Measurements from ENCODE around the gene LSS. TPM values are rescaled to one million over a fixed set of nuclear protein-coding genes. Genes with fewer than 3 reads are reported as not detected.

Gene LSS
- polyA plus RNA-seq (ENCODE audit: insufficient read length in 3 of 3) = 10 to 100 TPM; 30.3 to 41.8 (median 34.3) TPM
- long read RNA-seq, donor 1, full-length matches to known transcripts = 4 of 4 reads
- long read RNA-seq, donor 1, partial matches to known transcripts = 0 of 4 reads
- long read RNA-seq, donor 1, other reads (novel, unspliced or antisense) = 0 of 4 reads
- long read RNA-seq, donor 2 = 0 reads
- long read RNA-seq, donor 3, full-length matches to known transcripts = 6 of 6 reads
- long read RNA-seq, donor 3, partial matches to known transcripts = 0 of 6 reads
- long read RNA-seq, donor 3, other reads (novel, unspliced or antisense) = 0 of 6 reads
- long read RNA-seq, donor 4, partial matches to known transcripts = 0 of 3 reads
- long read RNA-seq, donor 4, other reads (novel, unspliced or antisense) = 0 of 3 reads
- long read RNA-seq, donor 5, full-length matches to known transcripts = 11 of 18 reads
- long read RNA-seq, donor 5, partial matches to known transcripts = 7 of 18 reads
- long read RNA-seq, donor 5, other reads (novel, unspliced or antisense) = 0 of 18 reads
- long read RNA-seq, donor 6, full-length matches to known transcripts = 7 of 7 reads
- long read RNA-seq, donor 6, partial matches to known transcripts = 0 of 7 reads
- long read RNA-seq, donor 6, other reads (novel, unspliced or antisense) = 0 of 7 reads
- long read RNA-seq, donor 7, full-length matches to known transcripts = 4 of 4 reads
- long read RNA-seq, donor 7, partial matches to known transcripts = 0 of 4 reads
- long read RNA-seq, donor 7, other reads (novel, unspliced or antisense) = 0 of 4 reads
- long read RNA-seq, donor 8, full-length matches to known transcripts = 7 of 7 reads
- long read RNA-seq, donor 8, partial matches to known transcripts = 0 of 7 reads
- long read RNA-seq, donor 8, other reads (novel, unspliced or antisense) = 0 of 7 reads
- long read RNA-seq, donor 9, full-length matches to known transcripts = 4 of 4 reads
- long read RNA-seq, donor 9, partial matches to known transcripts = 0 of 4 reads
- long read RNA-seq, donor 9, other reads (novel, unspliced or antisense) = 0 of 4 reads
- long read RNA-seq, donor 10, full-length matches to known transcripts = 3 of 3 reads
- long read RNA-seq, donor 10, partial matches to known transcripts = 0 of 3 reads
- long read RNA-seq, donor 10, other reads (novel, unspliced or antisense) = 0 of 3 reads
- long read RNA-seq, donor 11, full-length matches to known transcripts = 2 of 2 reads
- long read RNA-seq, donor 11, partial matches to known transcripts = 0 of 2 reads
- long read RNA-seq, donor 11, other reads (novel, unspliced or antisense) = 0 of 2 reads
- long read RNA-seq, donor 12, partial matches to known transcripts = 0 of 1 reads
- long read RNA-seq, donor 12, other reads (novel, unspliced or antisense) = 0 of 1 reads
- long read RNA-seq, donor 13, full-length matches to known transcripts = 4 of 21 reads
- long read RNA-seq, donor 13, partial matches to known transcripts = 17 of 21 reads
- long read RNA-seq, donor 13, other reads (novel, unspliced or antisense) = 0 of 21 reads
- long read RNA-seq, donor 14, full-length matches to known transcripts = 1 of 1 reads
- long read RNA-seq, donor 14, partial matches to known transcripts = 0 of 1 reads
- long read RNA-seq, donor 14, other reads (novel, unspliced or antisense) = 0 of 1 reads
- long read RNA-seq, donor 15 = 0 reads
- long read RNA-seq, donor 16, full-length matches to known transcripts = 8 of 8 reads
- long read RNA-seq, donor 16, partial matches to known transcripts = 0 of 8 reads
- long read RNA-seq, donor 16, other reads (novel, unspliced or antisense) = 0 of 8 reads

DNA sequence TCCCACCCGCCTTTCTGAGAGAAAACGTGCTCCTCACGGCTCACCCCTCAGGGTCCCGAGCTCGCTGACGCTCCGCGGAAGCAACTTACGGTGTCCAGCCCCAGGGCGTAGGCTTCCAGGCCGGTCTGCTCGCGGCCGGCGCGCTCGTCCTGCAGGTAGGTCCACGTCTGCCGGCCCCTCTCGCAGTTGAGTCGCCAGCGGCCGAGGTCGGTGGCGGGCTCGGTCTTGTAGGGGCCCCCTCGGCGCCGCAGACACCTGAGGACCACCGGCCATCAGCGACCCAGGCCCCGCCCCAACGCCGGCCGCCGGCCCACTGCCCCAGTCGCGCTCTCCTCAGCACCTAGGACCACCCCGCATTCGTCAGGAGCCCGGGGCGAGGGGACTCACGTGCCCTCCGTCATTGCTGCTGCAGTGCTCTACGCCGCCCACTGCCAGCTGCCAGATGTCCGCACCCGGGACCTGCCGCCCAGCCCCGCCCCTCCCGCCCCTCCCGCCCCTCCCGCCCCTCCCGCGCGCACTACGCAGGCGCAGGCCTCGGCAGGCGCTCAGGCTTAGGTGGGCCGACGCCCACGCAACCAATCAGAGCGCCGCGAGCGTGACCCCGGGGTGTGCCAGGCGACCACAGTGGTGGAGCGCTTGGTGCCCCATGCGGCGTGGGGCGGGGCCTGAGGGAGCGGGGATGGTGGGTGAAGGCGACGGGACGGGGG lies at the start of gene LSS:
Gene LSS, minus strand, starts transcription at position 430 of the 707 bp plus-strand sequence. Its CDS starts 29 bp downstream, at position 401.
- DNase-seq (ENCODE audit: extremely low read depth in 1 of 11, low read depth in 9 of 11, low spot score in 4 of 11) = peak; percentile 81 to 96 (median 93)

DNA sequence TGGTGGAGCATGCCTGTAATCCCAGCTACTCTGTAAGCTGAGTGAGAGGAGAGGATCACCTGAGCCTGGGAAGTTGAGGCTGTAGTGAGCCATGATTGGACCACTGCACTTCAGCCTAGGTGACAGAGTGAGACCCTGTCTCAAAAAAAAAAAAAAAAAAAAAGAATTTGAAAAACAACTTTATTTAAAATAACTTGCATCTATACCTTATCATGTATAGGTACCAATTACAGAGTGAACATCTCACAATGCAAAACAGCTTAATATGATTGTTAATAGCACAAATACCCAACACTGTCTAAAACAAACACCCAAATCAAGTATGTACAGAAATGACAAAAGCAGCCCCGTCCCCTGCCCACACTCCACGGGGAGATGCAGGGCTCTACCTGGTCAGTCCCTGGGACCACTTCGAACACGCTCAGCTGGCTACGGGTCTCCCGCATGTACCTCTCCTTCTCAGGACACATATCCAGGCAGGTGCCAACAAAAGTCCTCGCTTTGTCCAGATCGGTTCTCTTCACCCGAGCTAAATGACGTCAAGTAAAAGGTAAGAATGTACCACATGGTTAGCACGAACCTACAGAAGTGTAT lies 46.3 kb upstream of the LSS start:
- DNase-seq (ENCODE audit: extremely low read depth in 1 of 11, low read depth in 9 of 11, low spot score in 4 of 11) = no peak

DNA sequence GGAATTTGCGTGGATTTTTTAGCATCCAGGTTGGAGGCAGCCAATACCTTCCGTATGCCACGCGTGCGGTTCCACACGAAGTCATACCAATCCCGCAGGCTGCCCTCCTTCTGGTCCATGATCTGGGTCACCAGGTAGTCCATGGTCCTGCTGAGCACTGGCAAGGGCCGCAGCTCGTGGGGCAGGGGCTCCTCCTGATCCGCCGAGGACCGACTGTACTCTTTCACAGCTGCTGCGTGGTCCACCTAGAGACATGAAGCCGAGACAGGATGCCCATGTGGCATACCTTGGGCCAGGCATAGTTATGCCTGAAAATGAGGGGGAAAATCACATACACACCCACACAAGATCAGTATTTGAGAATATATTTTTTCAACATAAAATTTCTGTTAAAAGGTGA lies 44.8 kb upstream of the LSS start:
- no peak for DNase-seq (ENCODE audit: extremely low read depth in 1 of 11, low read depth in 9 of 11, low spot score in 4 of 11)

DNA sequence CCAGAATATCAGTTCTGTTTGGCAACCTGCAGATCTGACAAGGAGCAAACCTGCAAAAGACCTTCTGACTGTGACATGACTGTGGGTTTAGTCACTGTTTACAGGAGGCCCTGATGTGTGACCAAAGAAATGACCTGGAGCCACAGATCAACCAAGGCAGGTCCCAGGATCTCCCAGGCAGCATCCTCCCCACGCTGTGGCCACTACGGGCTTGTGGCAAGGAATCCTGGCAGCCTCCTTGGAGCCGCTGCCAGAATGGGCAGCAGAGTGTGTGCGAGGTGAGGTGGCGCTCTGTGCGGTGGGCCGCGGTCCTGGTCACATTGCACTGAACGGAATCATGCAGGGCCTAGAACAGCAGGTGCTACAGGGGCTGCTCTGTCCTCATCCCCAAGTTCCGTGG lies 40.9 kb upstream of the LSS start:
- DNase-seq (ENCODE audit: extremely low read depth in 1 of 11, low read depth in 9 of 11, low spot score in 4 of 11) = no peak

DNA sequence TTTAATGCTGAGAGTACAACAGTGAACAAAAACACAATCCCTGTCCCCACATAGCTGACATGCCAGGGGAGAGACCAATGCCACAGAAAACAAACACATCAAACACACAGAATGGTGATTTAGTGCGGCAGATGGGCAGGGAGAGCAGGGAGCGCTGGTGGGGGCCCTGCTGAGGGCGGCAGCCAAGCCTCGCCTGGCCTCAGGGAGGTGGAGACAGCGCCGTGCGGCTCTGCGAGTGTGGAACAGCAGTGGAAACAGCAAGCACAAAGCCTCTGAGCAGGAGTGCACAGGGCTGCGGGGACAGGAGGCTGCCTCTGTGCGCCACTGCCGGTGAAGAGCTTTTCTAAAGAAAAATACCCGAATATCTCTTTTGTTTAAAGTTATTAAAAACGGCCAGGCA lies 39.8 kb upstream of the LSS start:
- no peak for DNase-seq (ENCODE audit: extremely low read depth in 1 of 11, low read depth in 9 of 11, low spot score in 4 of 11)

DNA sequence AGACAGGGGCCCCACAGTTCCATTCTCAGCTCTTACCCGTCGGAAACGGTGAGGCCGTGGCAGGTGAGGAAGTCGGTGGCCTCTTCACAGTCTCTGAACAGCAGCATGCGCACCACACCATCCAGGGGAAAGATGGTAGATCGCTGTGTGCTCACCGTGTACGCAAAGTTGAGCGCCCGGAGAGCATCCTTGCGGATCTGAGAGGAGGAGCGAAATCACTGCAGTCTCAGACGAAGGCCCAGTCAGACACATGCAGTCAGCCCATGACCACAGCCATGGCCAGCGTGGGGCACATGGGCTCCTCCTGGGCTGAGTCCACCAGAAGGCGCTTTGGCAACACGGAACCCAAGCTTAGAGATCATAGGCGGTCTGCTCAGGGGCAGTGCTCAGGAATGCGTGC lies 38.4 kb upstream of the LSS start:
- DNase-seq (ENCODE audit: extremely low read depth in 1 of 11, low read depth in 9 of 11, low spot score in 4 of 11) = no peak

DNA sequence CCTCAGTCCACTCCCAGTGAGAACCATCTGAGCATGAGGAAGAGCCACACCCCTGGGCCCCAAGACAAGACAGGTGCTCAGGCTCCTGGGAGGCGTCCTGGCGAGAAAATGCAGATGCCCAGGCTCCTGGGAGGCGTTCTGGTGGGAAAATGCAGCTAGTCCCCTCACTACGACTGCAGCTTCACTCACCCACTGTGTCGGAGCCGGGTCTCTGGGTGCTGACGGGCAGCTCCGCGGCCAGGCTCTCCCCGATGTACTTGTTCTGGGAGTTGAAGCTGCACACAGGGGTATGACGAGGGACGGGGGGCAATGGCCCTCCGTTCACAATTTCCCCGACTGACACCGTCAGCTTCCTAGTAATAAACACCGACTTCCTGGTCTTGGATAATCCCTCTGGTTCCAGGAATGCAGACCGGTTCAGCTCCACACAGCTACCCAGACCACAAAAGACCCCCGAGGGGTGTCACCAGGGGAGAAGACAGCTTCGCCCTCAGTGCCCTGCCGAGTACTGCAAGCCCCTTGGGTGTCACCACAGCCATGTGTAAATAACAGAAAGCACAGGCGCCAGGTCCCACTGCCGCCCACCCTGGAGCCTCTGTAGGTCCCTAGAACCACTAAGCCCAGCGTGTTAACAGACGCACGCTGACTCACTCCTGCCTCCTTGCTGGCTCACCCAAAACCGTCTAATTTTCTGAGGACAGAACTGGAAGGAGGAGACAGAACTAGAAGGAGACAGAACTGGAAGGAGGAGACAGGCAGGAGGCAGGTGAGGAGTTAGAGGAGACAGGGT lies 37.4 kb upstream of the LSS start:
- DNase-seq (ENCODE audit: extremely low read depth in 1 of 11, low read depth in 9 of 11, low spot score in 4 of 11) = no peak

DNA sequence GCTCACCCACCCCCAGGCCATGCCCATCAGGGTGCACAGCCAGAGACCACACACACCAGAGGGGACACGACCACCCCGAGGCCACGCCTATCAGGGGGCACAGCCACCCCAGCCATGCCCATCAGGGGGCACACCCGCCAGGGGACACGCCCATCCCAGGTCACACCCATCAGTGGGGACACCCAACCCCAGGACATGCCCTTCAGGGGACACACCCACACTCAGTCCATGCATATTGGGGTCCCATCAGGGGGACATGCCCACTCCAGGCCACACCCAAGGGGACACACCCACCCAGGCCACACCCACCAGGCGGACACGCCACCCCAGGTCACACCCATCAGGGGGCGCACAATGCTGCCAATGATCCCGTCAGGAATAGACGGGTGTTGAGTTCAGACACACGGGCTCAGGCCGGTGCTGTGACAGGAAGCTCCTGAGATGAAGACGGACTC lies 36.1 kb upstream of the LSS start:
- DNase-seq (ENCODE audit: extremely low read depth in 1 of 11, low read depth in 9 of 11, low spot score in 4 of 11) = no peak

DNA sequence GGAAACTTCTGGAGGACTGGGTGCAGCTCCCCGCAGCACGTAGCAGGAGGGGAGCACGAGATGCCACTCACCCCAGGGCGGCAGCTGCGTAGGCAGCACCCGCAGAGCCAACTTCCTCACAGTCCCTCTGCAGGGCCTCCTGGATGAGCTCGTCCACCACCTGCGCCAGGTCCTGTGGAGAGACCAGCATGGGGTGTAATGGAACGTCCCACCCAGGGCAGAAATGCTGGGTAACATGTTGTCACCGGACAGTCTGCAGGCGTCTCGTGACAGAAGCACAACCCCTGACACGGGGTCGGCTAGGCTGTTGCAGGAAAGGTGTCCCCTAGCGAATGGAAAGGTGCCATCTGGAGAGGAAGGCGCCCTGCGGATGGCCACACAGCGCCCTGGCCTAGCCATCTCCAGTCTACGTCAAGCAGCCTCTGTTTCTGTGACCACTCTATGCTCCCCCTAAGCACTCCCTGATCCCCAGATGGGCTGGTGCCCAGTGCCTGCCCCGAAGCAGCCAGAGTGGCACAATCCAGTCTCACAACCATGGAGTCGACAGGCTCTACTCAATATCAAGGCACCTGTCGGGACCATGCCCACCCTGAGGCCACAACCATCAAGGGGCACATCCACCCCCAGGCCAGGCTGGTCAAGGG lies 35.6 kb upstream of the LSS start:
- DNase-seq (ENCODE audit: extremely low read depth in 1 of 11, low read depth in 9 of 11, low spot score in 4 of 11) = no peak

DNA sequence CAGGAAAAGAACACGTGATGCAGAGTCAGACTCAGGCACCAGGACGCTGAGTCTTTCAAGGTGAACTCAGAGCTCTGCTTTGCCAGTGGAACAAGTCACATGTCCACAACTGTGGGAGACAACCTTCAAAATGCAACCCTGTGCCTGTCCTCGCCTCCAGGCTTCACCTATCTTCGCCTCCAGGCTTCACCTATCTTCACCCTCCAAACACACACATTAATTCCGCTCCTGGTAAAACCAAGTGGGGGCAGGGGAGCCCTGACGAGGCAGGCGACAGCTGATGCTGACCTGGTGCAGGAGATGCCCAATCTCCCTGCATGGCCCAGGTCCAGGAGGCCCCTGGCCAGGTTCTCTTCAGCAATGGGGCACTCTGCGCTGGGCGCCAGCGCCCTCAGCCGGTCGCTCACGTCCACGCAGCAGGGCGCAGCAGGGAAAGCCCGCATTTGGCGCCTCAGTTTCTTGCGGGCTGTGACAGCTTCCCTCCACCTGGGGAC lies 28.0 kb upstream of the LSS start:
- no peak for DNase-seq (ENCODE audit: extremely low read depth in 1 of 11, low read depth in 9 of 11, low spot score in 4 of 11)

DNA sequence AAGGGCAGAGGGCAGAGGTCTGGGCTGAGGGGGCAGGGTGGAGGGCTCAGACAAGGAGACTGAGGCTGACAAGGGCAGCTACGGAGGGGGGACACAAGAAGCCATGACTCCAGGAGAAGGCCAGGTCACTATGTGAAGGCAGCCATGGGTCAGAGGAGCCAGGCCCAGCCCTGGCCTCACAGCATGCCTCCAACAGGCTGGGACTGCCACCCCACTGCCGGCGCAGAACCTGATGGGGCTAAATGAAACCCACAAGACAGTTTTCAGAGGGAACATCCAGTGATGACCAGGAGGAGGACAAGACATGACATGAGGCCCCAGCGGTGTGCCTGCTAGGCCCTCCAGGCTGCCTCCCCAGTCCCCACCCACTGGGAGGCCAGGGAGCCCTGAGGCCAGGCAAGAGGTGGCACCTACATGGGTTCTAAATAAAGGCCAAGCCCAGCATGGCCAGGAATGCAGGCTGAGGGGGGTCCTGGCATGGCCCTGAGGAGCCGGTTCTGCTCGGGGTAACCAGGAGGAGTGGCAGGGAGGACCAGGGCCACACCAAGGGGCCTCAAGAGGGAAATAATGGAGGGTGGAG lies 27.3 kb upstream of the LSS start:
- DNase-seq (ENCODE audit: extremely low read depth in 1 of 11, low read depth in 9 of 11, low spot score in 4 of 11) = no peak

DNA sequence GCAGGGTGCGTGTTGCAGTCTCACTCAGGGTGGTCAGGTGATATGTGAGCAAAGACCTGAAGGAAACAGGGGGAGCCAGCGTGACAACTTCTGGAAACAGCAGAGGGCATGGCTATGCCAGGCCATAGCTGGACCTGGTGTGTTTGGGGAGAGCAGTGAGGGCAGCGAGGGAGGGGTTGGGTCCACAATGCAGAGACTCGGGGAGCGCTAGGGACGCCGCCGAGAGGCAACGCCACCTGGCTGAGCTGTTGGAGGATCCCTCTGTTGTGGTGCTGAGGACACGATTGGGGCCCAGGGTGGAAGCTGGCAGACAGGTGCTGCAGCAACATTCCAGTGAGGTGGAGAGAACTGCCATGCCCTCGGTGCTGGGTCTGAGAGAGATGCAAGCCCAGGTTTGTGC lies 26.6 kb upstream of the LSS start:
- DNase-seq (ENCODE audit: extremely low read depth in 1 of 11, low read depth in 9 of 11, low spot score in 4 of 11) = no peak

DNA sequence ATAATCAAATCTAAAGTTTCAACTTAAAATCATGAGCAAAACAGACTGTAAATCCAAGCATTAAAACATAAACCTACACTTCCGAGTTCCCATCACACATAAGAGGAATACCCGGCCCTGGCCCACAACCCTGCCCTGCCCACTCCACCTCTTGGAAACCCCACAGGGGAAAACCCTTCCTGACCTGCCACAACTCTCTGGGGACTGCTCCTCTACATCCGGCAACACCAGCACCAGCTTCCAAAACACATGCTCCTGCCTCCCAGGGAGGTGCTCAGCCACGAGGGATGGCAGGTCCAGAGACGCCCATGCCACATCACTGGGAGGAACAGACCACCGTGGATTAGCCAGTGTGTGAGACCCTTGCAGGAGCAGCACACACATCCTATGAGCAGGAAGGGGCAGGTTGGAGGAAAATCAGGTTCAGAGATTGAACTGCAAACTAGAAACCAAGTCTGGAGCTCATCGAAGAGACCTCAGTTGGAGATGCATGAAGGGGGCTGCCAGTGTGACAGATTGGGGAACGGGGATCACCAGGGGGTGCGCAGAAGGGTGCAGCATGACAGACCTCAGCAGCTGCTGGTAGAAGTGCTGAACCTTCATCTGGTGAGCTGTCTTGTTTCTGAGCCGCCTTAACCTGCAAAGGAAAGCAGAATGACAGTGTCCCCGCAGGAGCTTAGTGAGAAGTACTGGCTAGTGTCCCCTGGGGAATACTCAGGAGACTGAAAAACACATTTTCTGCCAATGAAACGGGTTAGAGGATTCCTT lies 25.8 kb upstream of the LSS start:
- DNase-seq (ENCODE audit: extremely low read depth in 1 of 11, low read depth in 9 of 11, low spot score in 4 of 11) = no peak

DNA sequence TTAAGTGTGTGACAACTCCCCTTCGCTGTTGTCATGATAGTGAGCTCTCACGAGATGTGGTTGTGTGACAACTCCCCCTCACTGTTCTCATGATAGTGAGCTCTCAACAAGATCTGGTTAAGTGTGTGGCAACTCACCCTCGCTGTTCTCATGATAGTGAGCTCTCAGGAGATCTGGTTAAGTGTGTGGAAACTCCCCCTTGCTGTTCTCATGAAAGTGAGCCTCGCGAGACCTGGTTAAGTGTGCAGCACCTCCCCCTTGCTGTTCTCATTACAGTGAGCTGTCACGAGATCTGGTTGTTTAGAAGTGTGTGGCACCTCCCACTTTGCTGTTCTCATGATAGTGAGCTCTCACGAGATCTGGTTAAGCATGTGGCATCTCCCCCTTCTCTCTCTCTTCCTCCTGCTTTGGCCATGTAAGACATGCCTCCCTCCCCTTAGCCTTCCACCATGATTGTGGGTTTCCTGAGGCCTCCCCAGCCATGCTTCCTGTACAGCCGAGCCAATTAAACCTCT lies 25.1 kb upstream of the LSS start:
- no peak for DNase-seq (ENCODE audit: extremely low read depth in 1 of 11, low read depth in 9 of 11, low spot score in 4 of 11)

DNA sequence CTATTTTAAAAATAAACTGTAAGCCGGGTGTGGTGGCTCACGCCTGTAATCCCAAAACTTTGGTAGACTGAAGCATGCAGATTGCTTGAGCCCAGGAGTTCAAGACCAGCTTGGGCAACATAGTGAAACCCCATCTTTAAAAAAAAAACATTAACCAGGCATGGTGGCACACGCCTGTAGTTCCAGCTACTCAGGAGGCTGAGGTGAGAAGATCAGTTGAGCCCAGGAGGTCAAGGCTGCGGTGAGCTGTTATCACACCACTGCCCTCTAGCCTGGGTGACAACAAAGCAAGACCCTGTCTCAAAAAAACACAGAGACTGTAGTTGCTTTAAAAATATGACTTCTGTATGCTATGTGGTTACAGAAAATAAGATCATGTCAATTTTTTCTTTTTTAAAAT lies 24.3 kb upstream of the LSS start:
- DNase-seq (ENCODE audit: extremely low read depth in 1 of 11, low read depth in 9 of 11, low spot score in 4 of 11) = no peak
